Ovary (tissue), 9 donors: ENCODE data around the gene NT5DC2. TPM values are rescaled to one million over a fixed set of nuclear protein-coding genes. Genes with fewer than 3 reads are reported as not detected.

Experiments used
- DNase-seq, 5 donors: peaks; one replicate each; pipeline ENCODE4 v3.0.0-alpha.2; 2019 to 2020
- H3K27ac ChIP-seq, 2 donors: fragments of 200-600 bp; one replicate each; pipeline versions ENCODE4 v1.5.1 to v1.8.0; 2019 to 2022
- H3K27me3 ChIP-seq: fragments of 200-600 bp; one replicate; pipeline ENCODE4 v1.8.0; 2022
- H3K36me3 ChIP-seq: fragments of 200-600 bp; sonication (generic); one replicate; pipeline ENCODE4 v1.5.1; 2019
- H3K4me1 ChIP-seq: one replicate; pipeline ENCODE4 v1.8.1; 2013; ENCODE audit warnings: mild to moderate bottlenecking, moderate library complexity; ENCODE audit not compliant: insufficient read depth
- H3K4me3 ChIP-seq: fragments of 200-600 bp; sonication (generic); one replicate; pipeline ENCODE4 v1.5.1; 2017
- H3K9me3 ChIP-seq, 2 donors: fragments of 200-600 bp in 1 of 2; sonication (generic) in 1 of 2; one replicate each; pipeline versions ENCODE4 v1.5.1 to v1.8.1; 2013 to 2019; ENCODE audit warnings: mild to moderate bottlenecking in 1 of 2, moderate library complexity in 1 of 2
- EP300 ChIP-seq: sonication (generic); formaldehyde crosslinking; IDR thresholded peaks from one replicate; pipeline ENCODE4 v1.6.1; 2017; ENCODE audit warnings: antibody characterized with exemption
- POLR2A ChIP-seq: fragments of 450-650 bp; IDR thresholded peaks from one replicate; pipeline ENCODE4 v1.6.1; 2017; ENCODE audit warnings: antibody characterized with exemption, mild to moderate bottlenecking, moderate library complexity
- WGBS, 3 donors: extraction: QIAGEN DNeasy Blood & Tissue Kit in 1 of 3; methylation state at CpG; one replicate each; pipeline versions ENCODE4 v1.1.5 to v1.1.7; 2013 to 2017; 5-methylcytosine and 5-hydroxymethylcytosine counted together
- intact Hi-C, 4 donors: fragments of 100-400 bp; cut with DNase I; formaldehyde crosslinking; loops; one replicate each; pipeline versions ENCODE4 v1.11.0 to v1.15.1; 2022 to 2023
- polyA plus RNA-seq, 2 donors: library from polyadenylated mRNA; stranded (reverse); fragments of 200-250 nt in 1 of 2; fragments of 350-450 nt in 1 of 2; fragmentation: Illumina TruSeq in 1 of 2; extraction: RNeasy Lipid Tissue Mini Kit (QIAGEN cat#74804) in 1 of 2; gene quantifications; one replicate each; pipeline ENCODE4 v1.2.3, GENCODE V29; 2013 to 2014
- total RNA-seq, 7 donors: library from RNA; depleted of rRNA in 2 of 7; stranded (reverse); fragments of >200 nt in 2 of 7; fragmentation: NEBNext Ultra II Directional in 3 of 7; extraction: Animal tissue kit (Norgen Biotek cat#: 25700) in 3 of 7; gene quantifications; one replicate each; pipeline versions ENCODE4 v1.1.0 to v1.2.4, GENCODE V29; 2016 to 2023
- TF ChIP-seq, protein P1 (sequence below), 3 donors: fragments of 450-650 bp in 2 of 3; fragments of 200-600 bp in 1 of 3; IDR thresholded peaks; one replicate each; pipeline versions ENCODE4 v1.5.1 to v1.8.0; 2016 to 2022; ENCODE audit warnings: antibody characterized with exemption in 3 of 3, mild to moderate bottlenecking in 1 of 3
- donor health status: DM: no; HTN: no; CAD: no; lungs with moderate emphysema.
- donor health status: DM: no; HTN: no; CAD: no.
- donor health status: Bipolar disorder and iron deficiency.
- donor health status: DM: yes; HTN: yes; CAD: no.
- donor health status: DM: no; HTN: no; CAD: no.
- donor health status: DM: yes; HTN: yes; CAD: no.

NT5DC2 gene
- total and polyA plus RNA-seq, 9 donors = 19.6 to 129 (median 51.9) TPM

DNA sequence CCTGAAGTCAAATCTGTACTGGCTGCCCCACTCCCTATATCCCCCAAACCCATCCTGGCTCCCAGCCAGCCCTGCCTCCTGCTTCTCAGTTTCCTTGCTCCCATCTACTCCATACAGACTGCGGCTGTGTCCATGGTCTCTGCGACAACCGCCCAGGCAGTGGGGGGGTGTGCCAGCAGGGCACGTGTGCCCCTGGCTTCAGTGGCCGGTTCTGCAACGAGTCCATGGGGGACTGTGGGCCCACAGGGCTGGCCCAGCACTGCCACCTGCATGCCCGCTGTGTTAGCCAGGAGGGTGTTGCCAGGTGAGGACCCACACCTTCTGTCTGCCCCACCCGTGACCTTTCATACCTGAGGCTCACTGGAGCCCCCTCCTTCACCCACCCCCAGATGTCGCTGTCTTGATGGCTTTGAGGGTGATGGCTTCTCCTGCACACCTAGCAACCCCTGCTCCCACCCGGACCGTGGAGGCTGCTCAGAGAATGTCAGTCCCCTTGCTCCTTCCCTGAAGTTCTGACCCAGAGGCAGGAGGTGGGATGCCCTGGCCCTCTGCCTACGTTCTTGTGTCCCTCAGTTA, 23.8 kb downstream of the NT5DC2 start:
- no peaks in the 10 kb centered on the region for H3K4me1 ChIP-seq
- no peak overlapping the region for H3K4me3 ChIP-seq
- no peaks in the 10 kb centered on the region for H3K9me3 ChIP-seq
- no peak overlapping the region for H3K27ac ChIP-seq
- no peak for TF ChIP-seq EP300
- no peak for TF ChIP-seq POLR2A
- TF ChIP-seq, protein P1, sequence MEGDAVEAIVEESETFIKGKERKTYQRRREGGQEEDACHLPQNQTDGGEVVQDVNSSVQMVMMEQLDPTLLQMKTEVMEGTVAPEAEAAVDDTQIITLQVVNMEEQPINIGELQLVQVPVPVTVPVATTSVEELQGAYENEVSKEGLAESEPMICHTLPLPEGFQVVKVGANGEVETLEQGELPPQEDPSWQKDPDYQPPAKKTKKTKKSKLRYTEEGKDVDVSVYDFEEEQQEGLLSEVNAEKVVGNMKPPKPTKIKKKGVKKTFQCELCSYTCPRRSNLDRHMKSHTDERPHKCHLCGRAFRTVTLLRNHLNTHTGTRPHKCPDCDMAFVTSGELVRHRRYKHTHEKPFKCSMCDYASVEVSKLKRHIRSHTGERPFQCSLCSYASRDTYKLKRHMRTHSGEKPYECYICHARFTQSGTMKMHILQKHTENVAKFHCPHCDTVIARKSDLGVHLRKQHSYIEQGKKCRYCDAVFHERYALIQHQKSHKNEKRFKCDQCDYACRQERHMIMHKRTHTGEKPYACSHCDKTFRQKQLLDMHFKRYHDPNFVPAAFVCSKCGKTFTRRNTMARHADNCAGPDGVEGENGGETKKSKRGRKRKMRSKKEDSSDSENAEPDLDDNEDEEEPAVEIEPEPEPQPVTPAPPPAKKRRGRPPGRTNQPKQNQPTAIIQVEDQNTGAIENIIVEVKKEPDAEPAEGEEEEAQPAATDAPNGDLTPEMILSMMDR (IDR thresholded peaks at IDR 0.05) = no peak
- H3K27me3 ChIP-seq = no peaks in the 10 kb centered on the region
- no peaks in the 10 kb centered on the region for H3K36me3 ChIP-seq
- intact Hi-C loops = no loop called here
- 62 to 70% (median 63%) methylated on average over 12 of the region's 12 CpGs for WGBS, 3 donors
- DNase-seq = no peak

DNA sequence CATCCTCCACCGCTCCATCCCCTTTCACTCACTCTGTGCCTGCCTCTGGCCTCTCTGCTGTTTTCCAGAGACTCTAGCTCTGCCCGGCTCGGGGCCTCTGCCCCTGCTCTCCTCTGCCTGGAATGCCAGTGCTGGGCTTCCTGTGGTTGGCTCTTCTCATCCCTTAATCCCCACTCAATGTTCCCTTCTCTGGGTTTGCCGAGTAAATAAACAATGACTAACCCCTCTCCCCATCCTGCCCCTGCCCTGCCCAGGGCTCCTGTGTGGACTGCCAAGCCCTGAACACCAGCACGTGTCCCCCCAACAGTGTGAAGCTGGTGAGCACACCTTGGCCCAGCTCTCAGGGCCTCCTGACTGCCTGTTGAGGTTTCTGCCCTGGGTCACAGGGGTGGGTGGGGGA, 26.3 kb downstream of the NT5DC2 start:
- H3K36me3 ChIP-seq = no peaks in the 10 kb centered on the region
- 78 to 83% (median 80%) methylated on average over 5 of the region's 5 CpGs for WGBS, 3 donors
- H3K27ac ChIP-seq = no peak overlapping the region
- intact Hi-C loops = no loop called here
- H3K9me3 ChIP-seq = no peaks in the 10 kb centered on the region
- no peak for DNase-seq
- no peaks in the 10 kb centered on the region for H3K27me3 ChIP-seq
- TF ChIP-seq EP300 = no peak
- TF ChIP-seq, protein P1 (IDR thresholded peaks at IDR 0.05) = no peak
- no peak for TF ChIP-seq POLR2A
- H3K4me1 ChIP-seq = no peaks in the 10 kb centered on the region
- no peak overlapping the region for H3K4me3 ChIP-seq

DNA sequence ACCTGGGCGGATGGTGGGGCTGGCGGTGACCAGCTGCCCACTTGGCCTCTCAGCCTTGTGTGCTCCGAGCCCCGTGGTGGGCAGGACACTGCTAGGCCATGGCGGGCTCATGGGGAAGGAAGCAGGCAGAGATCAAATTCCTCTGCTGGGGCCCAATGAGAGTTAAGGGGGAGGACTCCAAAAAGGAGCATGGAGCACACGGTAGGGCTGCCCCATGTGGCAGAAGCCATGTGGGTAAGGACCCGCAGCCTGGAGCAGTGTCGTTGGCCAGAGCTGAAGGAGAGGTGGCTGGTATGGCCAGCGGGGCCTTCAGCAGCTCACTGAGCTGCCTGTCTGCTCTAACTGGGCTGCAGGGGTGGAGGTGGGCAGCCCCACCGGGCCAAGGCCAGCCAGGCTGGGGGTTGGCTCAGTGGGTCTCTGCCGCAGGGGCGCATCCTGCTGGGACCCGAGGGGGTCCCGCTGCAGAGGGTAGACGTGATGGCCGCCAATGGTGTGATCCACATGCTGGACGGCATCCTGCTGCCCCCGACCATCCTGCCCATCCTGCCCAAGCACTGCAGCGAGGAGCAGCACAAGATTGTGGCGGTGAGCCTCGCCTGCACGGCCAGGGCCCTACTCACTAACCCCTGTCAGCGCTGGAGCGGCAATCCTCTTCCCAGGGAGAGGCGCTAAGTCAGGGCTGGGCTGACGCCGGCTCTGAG, 27.2 kb downstream of the NT5DC2 start:
- Histone ChIP-seq H3K9me3 (no peaks in the 10 kb centered on the region), H3K27ac (no peak overlapping the region), H3K4me1 (no peaks in the 10 kb centered on the region), H3K27me3 (no peaks in the 10 kb centered on the region), H3K36me3 (no peaks in the 10 kb centered on the region), H3K4me3 (no peak overlapping the region)
- 79 to 81% (median 80%) methylated on average over 26 to 27 of the region's 27 CpGs for WGBS, 3 donors
- intact Hi-C loops = no loop called here
- DNase-seq = no peak
- TF ChIP-seq, protein P1 (IDR thresholded peaks at IDR 0.05) = no peak
- no peak for TF ChIP-seq EP300
- no peak for TF ChIP-seq POLR2A

DNA sequence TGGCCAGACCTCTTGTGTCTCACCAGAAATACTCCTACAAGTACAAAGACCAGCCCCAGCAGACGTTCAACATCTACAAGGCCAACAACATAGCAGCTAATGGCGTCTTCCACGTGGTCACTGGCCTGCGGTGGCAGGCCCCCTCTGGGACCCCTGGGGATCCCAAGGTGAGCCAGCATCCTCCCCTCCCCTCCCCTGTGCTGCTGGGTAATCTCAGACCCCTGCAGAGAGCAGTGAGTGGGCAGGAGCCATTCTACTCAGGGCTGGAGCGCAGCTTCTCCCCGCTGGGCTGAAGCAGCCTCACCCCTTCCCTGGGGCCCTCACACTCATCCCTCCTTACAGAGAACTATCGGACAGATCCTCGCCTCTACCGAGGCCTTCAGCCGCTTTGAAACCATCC, 28.7 kb downstream of the NT5DC2 start:
- no peaks in the 10 kb centered on the region for H3K4me1 ChIP-seq
- no peak overlapping the region for H3K27ac ChIP-seq
- H3K36me3 ChIP-seq = no peaks in the 10 kb centered on the region
- WGBS, 3 donors = 77 to 85% (median 80%) methylated on average over 10 of the region's 10 CpGs
- no peaks in the 10 kb centered on the region for H3K27me3 ChIP-seq
- H3K9me3 ChIP-seq = no peaks in the 10 kb centered on the region
- no peak for DNase-seq
- TF ChIP-seq, protein P1 (IDR thresholded peaks at IDR 0.05) = no peak
- no peak for TF ChIP-seq EP300
- TF ChIP-seq POLR2A = no peak
- intact Hi-C loops = no loop called here
- no peak overlapping the region for H3K4me3 ChIP-seq
